GM19351 (cell line): ENCODE data around the gene SLC5A7.

ENCODE experiments used
- ATAC-seq: cut with Tn5 transposase; IDR thresholded peaks from one replicate; pipeline ENCODE4 v1.9.1; 2021; ENCODE audit warnings: mild to moderate bottlenecking, moderate library complexity; ENCODE audit not compliant: unreplicated experiment

The SLC5A7 gene

DNA sequence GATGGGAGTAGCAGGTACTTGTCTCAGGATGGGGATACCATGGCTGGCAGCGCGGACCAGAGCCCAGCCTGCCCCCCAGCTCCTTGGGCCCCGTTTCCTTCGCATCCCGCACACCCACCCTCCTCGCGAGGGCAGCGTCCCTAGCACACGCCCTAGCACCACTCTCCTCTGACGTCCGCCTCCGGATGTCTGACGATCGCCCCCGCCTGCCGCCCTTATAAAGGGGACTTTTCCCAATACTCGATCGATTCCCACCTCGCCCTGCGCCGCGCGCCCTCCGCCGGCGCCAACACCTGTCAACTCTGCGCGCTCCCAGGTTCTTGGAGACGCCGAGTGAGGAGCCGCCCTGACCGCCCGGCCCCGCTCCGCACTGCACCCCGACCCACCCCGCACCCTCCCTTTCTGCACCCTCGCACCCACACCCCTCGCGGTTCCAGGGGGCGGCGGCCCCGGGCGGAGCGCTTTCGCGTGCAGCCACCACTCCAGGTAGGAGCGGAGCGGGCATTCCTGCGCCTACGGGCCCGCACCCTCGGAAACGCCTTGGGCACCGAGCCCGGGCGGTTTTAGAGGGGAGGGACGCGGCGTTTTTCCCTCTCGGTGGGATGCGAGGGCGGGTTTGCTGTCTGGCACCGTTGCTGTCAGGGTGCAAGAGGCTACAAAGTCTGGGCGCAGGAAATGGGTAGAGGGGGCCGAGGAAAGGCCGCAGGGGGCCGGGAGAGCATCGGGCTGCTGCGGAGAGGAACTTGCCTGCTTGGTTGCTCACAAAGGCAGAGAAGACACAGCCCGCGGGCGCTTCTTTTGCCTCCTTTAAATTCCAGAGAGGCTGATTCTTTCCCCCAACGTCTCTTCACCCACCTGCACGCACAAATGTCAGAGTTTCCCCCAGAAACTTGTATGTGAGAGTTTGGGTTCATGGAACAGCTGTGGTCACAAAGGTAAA lies at the start of gene SLC5A7:
Gene SLC5A7 (plus strand): TSS at position 247 of the 940 bp plus-strand sequence. CDS start 1,632 bp downstream, outside the sequence.
- ATAC-seq: no peak

DNA sequence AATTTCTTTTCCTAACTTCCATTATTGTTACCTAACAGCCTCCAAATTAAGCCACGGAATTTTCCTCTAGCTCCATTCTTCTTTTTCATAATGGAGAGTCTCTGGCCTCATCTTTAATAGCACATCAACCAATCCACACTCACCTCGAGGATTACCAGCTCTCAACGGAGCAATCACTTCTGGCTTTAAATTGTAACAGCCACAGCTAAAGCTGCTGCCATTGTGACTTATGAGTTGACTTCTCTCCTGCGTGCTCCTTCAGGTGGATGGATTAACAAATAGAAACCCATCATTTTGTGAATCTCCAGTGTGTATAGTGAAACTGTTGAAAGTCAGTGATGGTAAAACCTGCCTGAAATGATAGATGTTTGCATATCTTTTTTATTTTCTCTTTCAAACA lies 24.9 kb upstream of the SLC5A7 start:
- ATAC-seq: no peak

DNA sequence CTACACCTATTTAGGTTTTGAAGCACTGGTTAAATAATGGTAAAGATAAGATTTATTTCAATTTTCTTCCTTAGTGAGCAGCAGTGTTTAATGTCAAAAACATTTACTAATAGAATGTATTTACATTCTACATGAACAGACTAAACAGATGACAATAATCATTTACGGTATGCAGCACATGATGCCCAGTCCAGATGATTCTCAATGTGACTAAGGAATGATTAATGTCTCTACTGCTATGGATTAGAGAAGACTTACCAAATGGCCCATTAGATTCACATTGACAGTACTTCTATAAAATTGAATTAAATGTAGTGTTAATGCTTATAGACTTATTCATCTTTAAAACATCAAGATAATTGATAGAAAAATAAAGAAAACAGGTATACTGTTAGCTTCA lies 22.1 kb upstream of the SLC5A7 start:
- ATAC-seq: no peak

DNA sequence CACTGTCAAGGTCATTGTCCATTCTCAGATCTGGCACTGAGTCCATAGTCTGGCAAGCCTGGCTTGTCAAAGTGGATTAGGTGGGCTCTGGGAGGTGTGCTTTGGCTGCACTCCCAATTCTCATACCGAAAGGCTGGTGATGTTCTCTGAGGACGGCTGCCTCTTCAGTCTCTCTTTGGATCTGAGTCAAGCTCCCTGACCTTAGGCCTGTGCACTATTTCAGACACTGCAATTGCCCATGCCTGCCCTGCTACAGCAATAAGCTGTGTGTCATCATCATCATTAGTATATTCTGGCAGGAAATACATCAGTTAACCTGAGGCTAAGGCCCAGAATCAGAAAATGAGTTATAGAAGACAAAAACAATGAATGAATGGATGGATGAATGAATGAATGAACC lies 1.6 kb upstream of the SLC5A7 start:
- no peak for ATAC-seq

DNA sequence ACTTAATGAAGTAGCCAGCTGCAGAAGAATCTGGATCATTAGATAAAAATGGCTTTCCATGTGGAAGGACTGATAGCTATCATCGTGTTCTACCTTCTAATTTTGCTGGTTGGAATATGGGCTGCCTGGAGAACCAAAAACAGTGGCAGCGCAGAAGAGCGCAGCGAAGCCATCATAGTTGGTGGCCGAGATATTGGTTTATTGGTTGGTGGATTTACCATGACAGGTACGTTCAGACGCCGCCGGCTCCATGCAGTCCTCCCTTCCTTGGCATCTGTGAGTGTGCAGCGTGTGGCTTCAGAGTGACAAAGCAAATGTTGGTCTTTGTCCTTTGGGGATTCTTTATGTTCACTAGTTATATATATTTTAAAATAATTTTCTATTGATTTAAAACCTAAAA lies 1.8 kb downstream of the SLC5A7 start:
- ATAC-seq: no peak

DNA sequence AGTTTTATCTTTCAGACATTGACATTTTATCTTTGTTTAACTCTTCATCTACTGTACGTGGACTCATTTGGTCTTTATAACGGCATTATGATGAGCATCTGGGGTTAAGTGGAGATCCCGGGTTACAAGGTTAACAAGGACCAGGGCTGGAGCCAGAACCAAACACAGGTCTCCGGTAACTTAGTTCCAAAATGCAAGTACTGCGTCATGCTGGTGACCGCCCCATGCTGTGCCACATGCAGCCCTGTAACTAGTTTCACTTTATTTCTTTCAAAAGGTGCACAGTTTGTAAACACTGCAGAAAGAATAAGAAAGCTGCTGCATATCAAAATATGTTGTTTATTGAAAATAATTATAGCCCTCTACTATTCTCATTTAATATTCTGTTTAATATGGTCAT lies 3.1 kb downstream of the SLC5A7 start:
- no peak for ATAC-seq

DNA sequence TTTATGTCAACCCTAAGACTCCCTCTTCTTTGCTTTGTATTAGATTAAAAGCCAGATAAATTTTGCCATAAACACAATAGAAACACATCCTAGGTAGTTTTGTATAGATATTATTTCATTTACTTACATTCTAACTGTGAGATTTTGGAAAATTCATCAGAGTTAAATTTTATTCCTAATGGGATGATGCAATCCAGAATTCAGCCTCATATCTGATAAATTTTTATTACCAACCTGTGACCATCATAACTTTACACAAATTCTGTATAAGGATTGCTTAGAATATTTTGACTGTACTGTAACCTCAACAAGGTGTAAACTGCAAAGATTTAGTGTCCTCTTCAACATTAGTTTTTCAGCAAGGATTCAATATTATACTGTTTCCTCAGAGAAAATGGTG lies 4.4 kb downstream of the SLC5A7 start:
- ATAC-seq: no peak

DNA sequence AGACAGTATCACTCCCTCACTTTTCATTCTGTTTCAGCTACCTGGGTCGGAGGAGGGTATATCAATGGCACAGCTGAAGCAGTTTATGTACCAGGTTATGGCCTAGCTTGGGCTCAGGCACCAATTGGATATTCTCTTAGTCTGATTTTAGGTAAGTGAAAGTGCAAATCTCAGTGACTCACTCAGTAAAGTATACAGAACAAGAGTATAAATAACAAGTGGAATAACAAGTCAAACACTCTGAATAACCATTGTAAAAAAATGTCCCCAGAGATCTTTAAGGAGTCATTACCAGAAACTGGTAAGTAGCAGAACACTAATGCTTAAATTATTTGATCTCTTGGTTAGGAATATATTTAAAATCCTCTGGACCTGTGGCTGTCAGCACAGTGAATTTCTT lies 5.7 kb downstream of the SLC5A7 start:
- no peak for ATAC-seq

DNA sequence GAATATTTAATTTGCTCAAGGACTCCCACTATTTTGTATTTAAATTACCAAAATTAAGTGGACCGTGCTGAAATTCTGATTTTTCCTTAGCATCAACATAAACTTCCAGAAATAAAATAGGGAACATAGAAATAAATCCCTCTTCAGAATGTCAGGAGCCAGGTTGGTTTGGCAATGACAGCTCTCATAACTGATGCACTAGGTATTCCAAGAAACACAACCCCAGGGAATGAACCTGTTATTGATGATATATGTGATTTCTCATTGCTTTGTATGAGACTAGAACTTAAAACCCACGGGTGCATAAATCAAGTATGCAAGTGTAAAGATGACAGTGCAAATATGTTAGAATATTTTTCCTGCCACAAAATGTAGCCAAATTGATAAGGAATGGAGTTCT lies 12.8 kb downstream of the SLC5A7 start:
- no peak for ATAC-seq

DNA sequence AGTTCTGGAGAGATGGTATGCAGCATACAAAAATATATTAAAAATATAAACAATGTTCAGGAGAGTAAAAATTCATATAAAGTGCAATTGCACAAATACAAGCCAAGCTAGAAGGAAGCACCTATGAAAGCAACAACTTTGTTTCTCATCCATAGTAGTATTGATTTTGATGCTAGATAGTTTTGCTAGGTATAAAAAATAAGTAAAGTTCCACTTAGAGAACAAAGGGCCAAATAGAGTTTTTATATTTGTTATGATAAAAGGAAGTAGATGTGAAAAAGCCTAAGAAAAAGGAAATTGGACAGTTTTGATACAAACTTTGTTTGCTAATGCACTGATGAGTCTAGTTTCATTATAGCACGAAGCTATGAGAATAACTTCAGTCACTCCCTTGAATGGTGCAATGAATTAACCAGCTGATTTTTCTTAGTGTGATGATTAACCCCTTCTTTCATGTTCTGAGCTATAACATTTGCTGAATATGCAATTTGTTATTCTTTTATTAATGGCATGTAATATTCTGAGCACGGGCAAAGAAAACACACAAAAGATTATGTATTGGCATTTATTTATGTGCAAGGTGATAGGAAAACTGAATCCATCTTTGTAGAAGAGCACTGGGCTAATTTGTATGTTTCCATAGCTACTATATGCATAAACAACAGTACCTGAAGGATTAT lies 24.7 kb downstream of the SLC5A7 start:
- no peak for ATAC-seq

DNA sequence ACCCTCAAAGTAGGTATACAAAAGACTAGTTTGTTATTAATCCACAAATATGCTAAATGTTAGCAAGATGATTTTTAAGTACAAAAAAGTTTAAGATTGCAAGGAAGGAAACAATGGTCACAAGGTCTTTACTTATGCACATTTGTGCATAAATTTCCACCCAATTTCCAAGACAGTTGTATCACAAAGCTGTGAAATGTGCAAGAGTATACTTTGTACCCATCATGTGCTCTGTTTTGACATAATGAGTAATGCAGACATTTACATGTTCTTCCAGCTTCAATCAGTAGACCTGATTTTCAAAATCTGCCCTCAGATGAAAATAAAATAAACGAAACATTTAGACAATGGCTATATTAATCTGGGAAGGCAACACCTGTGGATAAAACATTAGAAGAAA lies 27.0 kb downstream of the SLC5A7 start:
- no peak for ATAC-seq

DNA sequence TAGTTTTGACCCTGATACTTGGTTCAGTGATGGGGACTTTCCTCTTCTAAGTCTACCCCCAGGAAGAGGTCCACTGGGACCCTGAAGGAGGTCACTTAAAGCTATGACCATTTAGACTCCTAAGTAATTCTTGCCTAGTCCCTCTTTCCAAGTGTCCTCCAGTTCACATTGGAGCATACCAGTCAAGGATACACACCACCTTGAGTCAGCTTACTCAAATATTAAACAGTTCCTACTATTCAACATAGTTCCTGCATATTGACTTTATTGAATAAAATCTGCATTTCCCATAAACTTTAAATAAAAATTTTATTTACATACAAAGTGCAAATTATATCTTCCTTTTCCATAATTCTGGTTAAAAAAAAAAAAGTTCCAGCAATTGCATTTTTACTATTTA lies 36.3 kb downstream of the SLC5A7 start:
- no peak for ATAC-seq

DNA sequence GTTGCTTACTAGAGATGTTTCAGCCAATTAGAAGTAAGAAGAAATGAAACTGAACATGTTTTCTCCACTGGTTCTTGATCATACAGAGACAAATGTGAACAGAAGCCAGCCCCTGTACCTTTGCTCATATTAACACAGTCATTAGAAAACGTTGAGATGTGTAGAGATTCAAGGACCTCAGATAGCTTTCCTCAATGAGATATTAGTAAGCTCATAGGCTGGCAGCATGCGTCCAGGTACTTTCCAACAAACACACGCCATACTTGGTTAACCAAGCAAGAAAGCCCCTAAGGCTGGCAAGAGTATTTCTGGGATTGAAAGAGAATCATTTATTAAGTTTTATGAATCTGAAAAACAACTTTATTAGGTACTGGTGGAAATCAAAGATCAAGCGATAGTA lies 37.5 kb downstream of the SLC5A7 start:
- ATAC-seq: no peak

DNA sequence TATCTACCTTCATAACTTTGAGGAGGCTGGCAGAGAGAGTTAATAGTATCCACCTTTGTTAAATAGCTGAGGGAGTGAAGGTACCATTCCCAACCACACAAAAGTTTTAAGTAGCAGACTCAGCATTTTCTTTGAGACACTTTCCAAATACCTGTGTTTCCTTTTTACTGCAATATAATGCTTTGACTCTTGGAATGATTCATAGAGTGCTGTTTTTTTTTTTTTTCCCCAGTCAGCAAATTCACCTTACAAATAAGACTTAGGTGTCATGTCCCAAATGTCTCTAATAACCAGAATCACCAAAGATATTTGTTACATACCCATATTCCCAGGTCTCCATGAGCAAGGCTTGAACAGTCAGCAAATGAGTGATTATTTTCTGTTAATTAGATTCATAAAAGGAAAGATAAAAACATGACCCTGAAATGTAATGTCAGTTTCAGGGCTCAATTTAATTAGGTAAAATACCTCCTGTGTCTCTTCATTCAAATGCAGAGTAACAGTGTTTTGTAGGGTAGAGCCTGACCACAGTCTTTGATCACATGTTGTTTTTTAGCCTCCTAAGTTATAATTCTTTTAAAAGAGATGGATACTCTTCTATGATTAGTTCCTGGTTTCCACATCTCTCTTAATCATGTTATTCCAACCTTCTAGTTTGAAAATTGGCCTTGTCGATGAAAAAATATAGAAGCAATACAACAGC lies 39.9 kb downstream of the SLC5A7 start:
- ATAC-seq: no peak

DNA sequence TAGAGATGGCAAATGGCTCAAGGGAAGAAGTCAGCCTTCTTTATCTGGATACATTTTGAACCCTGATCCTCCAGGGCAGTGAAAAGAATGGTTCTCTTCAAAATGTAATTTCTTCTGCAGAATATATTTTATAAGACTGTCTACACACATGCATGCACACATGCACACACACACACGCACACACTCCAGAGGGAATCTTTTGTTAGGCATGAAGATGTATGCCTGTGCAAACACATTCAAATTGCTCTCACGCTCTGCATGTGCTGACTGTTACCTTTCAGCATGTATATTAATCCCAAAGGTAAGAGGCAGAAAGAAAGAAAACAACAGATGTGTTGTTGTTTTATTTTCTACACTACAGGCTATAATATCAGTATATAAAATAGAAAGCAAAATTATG lies 43.2 kb downstream of the SLC5A7 start:
- no peak for ATAC-seq

DNA sequence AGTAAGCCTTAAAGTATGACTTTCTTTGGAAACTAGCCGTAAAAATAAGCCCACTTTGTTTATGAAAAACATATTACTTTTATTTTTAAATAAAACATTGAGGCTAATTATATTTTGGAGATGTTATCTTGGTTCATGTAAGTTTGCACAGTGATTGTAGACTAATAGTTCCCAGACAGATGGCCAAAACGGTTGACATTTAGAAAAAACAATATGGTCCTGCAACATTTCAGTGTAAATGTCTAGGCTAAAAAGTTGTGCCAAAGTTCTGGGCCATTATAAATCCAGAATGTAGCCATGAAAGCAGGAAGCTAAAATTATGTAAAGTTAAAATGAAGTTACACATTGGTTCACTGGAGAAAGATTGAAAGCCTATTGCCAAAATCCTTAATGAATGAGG lies 43.6 kb downstream of the SLC5A7 start:
- no peak for ATAC-seq

DNA sequence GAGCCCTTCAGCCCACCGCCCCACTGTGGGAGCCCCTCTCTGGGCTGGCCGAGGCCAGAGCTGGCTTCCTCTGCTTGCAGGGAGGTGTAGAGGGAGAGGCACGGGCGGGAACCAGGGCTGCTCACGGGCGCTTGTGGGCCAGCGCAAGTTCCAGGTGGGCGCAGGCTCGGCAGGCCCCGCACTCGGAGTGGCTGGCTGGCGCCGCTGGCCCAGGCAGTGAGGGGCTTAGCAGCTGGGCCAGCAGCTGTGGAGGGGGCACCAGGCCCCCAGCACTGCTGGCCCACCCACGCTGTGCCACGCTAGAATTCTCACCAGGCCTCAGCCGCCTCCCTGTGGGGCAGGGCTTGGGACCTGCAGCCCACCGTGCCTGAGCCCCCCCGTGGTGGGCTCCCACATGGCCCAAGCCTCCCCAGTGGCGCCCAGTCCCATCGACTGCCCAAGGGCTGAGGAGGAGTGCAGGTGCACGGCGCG lies 45.2 kb downstream of the SLC5A7 start:
- no peak for ATAC-seq

DNA sequence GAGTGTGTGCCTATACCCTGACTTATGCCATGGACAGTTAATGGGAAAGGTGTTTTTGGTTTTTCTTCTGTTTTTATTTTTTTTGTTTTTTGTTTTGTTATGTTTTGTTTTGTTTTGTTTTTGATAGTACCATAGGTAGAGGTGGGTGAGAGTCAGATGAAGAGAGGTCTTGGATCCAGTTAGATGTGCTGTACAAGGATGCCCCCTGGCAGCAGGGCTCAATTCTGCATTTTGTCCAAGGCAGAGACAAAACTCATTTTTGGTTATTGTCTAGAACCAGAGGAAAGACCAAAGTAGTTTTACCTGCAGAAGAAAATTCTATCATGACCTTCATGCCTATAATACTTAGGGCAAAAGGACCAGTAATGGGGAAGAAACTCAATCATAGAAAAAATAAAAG lies 48.5 kb downstream of the SLC5A7 start:
- ATAC-seq: no peak

DNA sequence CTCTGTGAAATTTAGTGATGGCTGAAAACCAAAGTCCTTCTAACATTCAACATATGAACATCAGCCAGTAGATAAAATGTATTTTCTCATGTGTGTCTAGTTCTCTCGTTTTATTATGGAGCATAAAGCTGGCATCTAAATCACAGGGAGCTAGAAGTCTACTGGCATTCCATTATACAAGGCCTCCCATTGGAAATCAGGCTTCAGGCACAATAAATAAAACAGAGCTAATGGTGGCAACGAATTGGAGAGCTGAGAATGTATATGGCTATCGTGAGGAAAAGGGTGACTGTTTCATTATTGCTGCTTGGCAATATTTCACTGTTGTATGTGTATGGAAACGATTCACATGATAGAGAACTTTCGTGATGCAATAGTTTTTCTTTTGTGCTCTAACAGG lies 62.4 kb downstream of the SLC5A7 start:
- no peak for ATAC-seq

DNA sequence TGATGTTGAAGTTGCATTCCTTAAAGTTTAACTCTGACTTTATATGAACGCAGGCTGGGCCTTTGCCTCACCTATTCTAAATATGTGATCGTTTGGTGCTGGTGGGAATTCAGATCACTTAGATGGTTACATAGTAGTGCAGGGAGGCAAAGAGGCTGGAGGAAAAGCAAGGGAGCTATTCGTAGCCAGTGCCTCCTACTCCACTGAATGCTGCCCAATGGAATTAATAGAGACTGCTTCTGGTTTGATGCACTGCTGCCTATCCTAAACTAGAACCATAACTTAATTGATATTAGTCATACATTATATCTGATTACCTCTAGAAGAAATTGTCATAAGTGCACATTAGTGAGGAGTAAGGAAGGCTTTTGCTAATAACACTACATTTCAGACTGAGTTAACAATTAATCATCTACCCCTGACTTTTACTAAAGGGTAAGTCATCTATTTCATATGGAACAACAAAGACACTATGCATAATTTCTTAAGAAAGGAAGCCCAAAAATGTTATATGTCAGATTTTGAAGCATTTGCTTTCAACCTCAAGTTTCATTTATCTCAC lies 72.3 kb downstream of the SLC5A7 start:
- ATAC-seq: no peak

DNA sequence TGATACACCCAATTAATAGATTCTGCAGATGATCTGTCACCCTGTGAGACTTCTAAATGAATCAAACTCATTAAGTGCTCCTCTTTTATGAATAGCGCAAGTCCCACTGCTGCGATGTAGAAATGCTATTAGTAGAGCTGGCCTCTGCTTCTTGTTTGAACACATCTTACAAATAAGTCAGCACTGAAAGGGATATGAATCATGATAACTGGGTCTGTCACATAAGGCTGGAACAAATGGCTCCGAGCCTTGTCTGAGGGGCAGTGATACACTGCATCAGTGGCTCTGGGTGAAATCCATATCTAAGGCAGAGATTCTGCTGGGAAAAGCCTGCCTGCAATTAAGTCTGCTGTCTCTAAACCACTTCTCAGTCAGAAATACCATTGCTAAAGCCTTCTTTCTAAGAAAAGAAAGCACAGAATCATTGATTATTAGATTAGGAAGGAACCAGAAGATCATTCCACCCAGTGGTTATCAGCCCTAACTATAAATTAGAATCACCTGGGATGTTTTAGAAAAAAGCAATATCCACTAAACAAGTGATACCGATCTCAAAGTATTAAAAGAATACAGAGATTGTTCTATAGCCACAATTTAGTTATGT lies 75.2 kb downstream of the SLC5A7 start:
- no peak for ATAC-seq
